ENCODE results near the gene PDHB. TPM values are rescaled to one million over a fixed set of nuclear protein-coding genes. Genes with fewer than 3 reads are reported as not detected.
A peak's percentile ranks its signal among the peaks of the same experiment; 100 is the strongest.

PDHB gene
- total and polyA plus RNA-seq, 2 of the 13 experiments (the other 11 are each of a cell fraction or from before 2014, with no cell fraction given), result 108 to 153 TPM

DNA sequence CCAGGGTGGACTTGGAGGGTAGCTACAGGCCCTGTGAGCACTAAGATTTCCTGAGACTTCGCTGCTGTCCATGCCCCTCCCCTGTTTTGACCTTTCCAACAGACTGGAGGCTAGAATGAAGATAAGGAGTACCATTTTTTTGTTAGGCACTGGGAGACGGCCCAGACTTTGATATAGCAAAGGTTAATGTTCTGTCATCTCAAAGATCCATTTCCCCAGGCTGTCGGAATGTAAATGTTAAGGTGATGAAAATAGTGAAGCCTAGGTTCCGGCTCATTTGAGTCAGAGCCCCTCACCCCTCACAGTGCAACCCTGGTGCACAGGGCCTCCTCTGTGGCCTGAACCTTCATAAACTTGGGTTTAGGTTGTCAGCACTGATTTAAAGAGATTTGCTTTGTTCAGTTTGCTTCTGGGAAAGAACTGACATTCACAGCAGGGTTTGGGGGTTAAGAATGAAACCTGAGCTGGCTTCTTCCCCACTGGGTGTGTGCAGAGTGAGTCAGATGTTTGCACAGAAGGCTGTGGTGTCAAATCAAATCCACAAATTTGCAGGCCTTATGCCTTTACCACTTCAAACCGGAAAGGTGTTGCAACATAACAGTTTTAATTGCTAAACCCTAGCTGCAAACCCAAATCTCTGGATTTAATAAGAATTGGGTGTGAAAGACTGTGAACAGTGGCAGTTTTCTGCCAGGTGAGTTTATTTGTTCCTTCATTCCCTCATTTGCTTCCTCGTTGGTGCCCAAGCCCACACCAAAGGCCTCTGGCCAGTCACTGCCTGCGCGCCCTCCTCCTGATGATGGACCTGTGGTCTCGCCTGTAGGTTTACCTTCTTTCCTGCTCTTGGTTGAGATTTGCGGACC, 37.6 kb upstream of the PDHB start (continued):
- TF ChIP-seq, protein P1, sequence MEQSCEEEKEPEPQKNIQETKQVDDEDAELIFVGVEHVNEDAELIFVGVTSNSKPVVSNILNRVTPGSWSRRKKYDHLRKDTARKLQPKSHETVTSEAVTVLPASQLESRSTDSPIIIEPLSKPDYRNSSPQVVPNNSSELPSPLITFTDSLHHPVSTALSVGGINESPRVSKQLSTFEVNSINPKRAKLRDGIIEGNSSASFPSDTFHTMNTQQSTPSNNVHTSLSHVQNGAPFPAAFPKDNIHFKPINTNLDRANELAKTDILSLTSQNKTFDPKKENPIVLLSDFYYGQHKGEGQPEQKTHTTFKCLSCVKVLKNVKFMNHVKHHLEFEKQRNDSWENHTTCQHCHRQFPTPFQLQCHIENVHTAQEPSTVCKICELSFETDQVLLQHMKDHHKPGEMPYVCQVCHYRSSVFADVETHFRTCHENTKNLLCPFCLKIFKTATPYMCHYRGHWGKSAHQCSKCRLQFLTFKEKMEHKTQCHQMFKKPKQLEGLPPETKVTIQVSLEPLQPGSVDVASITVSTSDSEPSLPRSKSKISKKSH (CRISPR knock-in tag; IDR thresholded peaks at IDR 0.05; ENCODE audit: borderline replicate concordance), result no peak
- TF ChIP-seq ZNF333 (CRISPR knock-in tag; IDR thresholded peaks at IDR 0.05; ENCODE audit: borderline replicate concordance), result no peak
- TF ChIP-seq, protein P2, sequence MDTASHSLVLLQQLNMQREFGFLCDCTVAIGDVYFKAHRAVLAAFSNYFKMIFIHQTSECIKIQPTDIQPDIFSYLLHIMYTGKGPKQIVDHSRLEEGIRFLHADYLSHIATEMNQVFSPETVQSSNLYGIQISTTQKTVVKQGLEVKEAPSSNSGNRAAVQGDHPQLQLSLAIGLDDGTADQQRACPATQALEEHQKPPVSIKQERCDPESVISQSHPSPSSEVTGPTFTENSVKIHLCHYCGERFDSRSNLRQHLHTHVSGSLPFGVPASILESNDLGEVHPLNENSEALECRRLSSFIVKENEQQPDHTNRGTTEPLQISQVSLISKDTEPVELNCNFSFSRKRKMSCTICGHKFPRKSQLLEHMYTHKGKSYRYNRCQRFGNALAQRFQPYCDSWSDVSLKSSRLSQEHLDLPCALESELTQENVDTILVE (CRISPR knock-in tag; IDR thresholded peaks at IDR 0.05), result no peak
- peak; percentile 69 for TF ChIP-seq SALL1 (CRISPR knock-in tag; IDR thresholded peaks at IDR 0.05)
- no peak for TF ChIP-seq ZBTB8A (CRISPR knock-in tag; IDR thresholded peaks at IDR 0.05; ENCODE audit: borderline replicate concordance, low read depth)
- TF ChIP-seq ARID2 (CRISPR knock-in tag; IDR thresholded peaks at IDR 0.05; ENCODE audit: borderline replicate concordance), result no peak
- peak; percentile 88; the same call in 1 of the 2 replicates for TF ChIP-seq ZNF232 (CRISPR knock-in tag; IDR thresholded peaks at IDR 0.05; ENCODE audit: borderline replicate concordance)
- TF ChIP-seq SYNCRIP (IDR thresholded peaks at IDR 0.05; ENCODE audit: insufficient read depth, low read depth, low read length), result no peak
- peak; percentile 77 for TF ChIP-seq KDM3A (CRISPR knock-in tag; IDR thresholded peaks at IDR 0.05; ENCODE audit: low read depth)
- TF ChIP-seq SALL2 (CRISPR knock-in tag; IDR thresholded peaks at IDR 0.05), result 0 out of 2 replicates have a peak, but pooled peaks have one; percentile 36
- TF ChIP-seq SETDB1 (CRISPR knock-in tag; IDR thresholded peaks at IDR 0.05; ENCODE audit: borderline replicate concordance), result no peak
- no peak; the same call in 1 of the 2 replicates for TF ChIP-seq ZNF431 (CRISPR knock-in tag; IDR thresholded peaks at IDR 0.05; ENCODE audit: borderline replicate concordance, low read depth)
- TF ChIP-seq NR2F6 (IDR thresholded peaks at IDR 0.05), result peak; percentile 92
- peak; percentile 83 for TF ChIP-seq NR2F6 (CRISPR knock-in tag; IDR thresholded peaks at IDR 0.05)
- no peak for TF ChIP-seq ZNF20 (CRISPR knock-in tag; IDR thresholded peaks at IDR 0.05)
- TF ChIP-seq CREM (IDR thresholded peaks at IDR 0.05), result peak; percentile 89
- no peak for TF ChIP-seq CREM (CRISPR knock-in tag; IDR thresholded peaks at IDR 0.05)
- TF ChIP-seq PAWR (CRISPR knock-in tag; IDR thresholded peaks at IDR 0.05; ENCODE audit: borderline replicate concordance), result no peak
- no peak for TF ChIP-seq ZNF883 (CRISPR knock-in tag; IDR thresholded peaks at IDR 0.05; ENCODE audit: not compliant biosample characterization)
- TF ChIP-seq STAG1 (CRISPR knock-in tag; IDR thresholded peaks at IDR 0.05), result 0 out of 2 replicates have a peak, but pooled peaks have one; percentile 7
- TF ChIP-seq ZNF432 (CRISPR knock-in tag; IDR thresholded peaks at IDR 0.05; ENCODE audit: borderline replicate concordance), result no peak
- peak; percentile 35; the same call in 1 of the 2 replicates for TF ChIP-seq ATF1 (CRISPR knock-in tag; IDR thresholded peaks at IDR 0.05)
- no peak for TF ChIP-seq NR3C1 (CRISPR knock-in tag; IDR thresholded peaks at IDR 0.05)
- 0 out of 2 replicates have a peak, but pooled peaks have one; percentile 64 for TF ChIP-seq ATF5 (CRISPR knock-in tag; IDR thresholded peaks at IDR 0.05; ENCODE audit: low read depth)
- TF ChIP-seq, protein P3, sequence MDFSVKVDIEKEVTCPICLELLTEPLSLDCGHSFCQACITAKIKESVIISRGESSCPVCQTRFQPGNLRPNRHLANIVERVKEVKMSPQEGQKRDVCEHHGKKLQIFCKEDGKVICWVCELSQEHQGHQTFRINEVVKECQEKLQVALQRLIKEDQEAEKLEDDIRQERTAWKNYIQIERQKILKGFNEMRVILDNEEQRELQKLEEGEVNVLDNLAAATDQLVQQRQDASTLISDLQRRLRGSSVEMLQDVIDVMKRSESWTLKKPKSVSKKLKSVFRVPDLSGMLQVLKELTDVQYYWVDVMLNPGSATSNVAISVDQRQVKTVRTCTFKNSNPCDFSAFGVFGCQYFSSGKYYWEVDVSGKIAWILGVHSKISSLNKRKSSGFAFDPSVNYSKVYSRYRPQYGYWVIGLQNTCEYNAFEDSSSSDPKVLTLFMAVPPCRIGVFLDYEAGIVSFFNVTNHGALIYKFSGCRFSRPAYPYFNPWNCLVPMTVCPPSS (IDR thresholded peaks at IDR 0.05), result no peak
- TF ChIP-seq PHB2 (IDR thresholded peaks at IDR 0.05; ENCODE audit: partially characterized antibody), result no peak
- no peak for TF ChIP-seq ZNF572 (CRISPR knock-in tag; IDR thresholded peaks at IDR 0.05)

Measured in HepG2 (cell line).